ENCODE results near the gene KDM5B. TPM values are rescaled to one million over a fixed set of nuclear protein-coding genes. Genes with fewer than 3 reads are reported as not detected.
"Not testable (repeated sequence)": the region's sequence is repeated elsewhere in the genome, so short reads cannot be mapped to it uniquely, and the experiment has no call there.

Gene KDM5B
- total RNA-seq, 6 experiments from 2014 or later = 12.0 to 22.6 (median 16.1) TPM

DNA sequence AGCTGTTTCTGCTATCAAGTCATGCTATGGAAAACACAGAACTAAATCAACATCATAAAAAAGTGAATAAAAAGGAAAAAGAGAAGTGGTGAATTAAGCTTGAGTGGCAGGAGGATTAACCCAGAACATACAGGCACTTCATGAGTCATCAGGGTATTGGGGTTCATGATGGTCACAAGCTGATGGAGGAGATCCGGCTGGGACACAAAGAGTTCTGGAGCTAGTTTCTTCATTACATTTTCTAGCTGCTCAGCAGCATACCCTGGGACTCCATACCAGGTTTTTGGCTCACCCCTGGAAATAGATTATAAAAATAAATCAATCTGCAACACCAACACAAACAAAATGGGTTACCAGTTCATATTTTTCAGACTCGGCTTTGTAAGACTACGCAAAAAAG lies 55.4 kb downstream of the KDM5B start:
- ATAC-seq (peak; percentile 16 to 62 (median 39)), DNase-seq (no peak)
- Histone ChIP-seq H3K27ac (no peak overlapping the region), H3K9me3 (no peaks in the 10 kb centered on the region), H3K36me3 (peaks cover 0 to 41% (median 13%) of the 10 kb centered on the region in 4 donors), H3K27me3 (no peaks in the 10 kb centered on the region), H3K4me3 (no peak overlapping the region), H3K4me1 (peaks cover 0 to 6% (median 0%) of the 10 kb centered on the region in 4 donors)
- 48% methylated on average over 3 of the region's 3 CpGs for WGBS (ENCODE audit: insufficient coverage, low coverage, low lambda C conversion rate, missing lambda C conversion rate)
- TF ChIP-seq CTCF (IDR thresholded peaks at IDR 0.05) = no peak
- TF ChIP-seq POLR2A (IDR thresholded peaks at IDR 0.05) = no peak
- intact Hi-C loops (cut with DNase I) = no loop called here

GRCh38 chr1:202750761-202751160 lies 57.5 kb downstream of the KDM5B start:
- H3K36me3 ChIP-seq = peaks cover 0 to 36% (median 8%) of the 10 kb centered on the region in 4 donors
- DNase-seq (no peak), ATAC-seq (peak in 2 of 4 donors; percentile 17 to 39)
- peak in 3 of 4 donors; percentile 5 to 23 (median 20) for TF ChIP-seq CTCF (IDR thresholded peaks at IDR 0.05)
- TF ChIP-seq POLR2A (IDR thresholded peaks at IDR 0.05) = no peak
- no peak overlapping the region for H3K4me3 ChIP-seq
- peak overlapping the region in 1 of 3 donors; percentile 35 for H3K27ac ChIP-seq
- intact Hi-C loops (cut with DNase I) = no loop called here
- WGBS (ENCODE audit: insufficient coverage, low coverage, low lambda C conversion rate, missing lambda C conversion rate) = 78% methylated on average over 1 of the region's 1 CpG
- H3K9me3 ChIP-seq = no peaks in the 10 kb centered on the region
- peaks cover 0 to 6% (median 0%) of the 10 kb centered on the region in 4 donors for H3K4me1 ChIP-seq
- H3K27me3 ChIP-seq = no peaks in the 10 kb centered on the region

DNA sequence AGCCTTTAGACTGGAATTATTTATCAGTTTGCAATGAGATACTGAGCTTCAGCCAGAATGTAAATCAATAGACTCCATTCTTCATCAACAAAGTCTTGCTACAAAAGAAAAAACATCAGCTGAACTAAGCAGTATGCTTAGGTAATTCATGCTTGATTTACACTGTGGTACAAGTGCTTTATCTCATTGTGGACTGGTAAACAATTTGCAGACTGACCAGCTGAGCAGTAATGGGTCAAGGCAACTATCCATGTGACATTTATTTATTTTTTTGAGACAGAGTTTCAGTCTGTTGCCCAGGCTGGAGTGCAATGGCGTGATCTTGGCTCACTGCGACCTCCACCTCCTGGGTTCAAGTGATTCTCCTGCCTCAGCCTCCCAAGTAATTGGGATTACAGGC lies 58.2 kb downstream of the KDM5B start:
- Histone ChIP-seq H3K4me3 (no peak overlapping the region), H3K9me3 (no peaks in the 10 kb centered on the region), H3K36me3 (peaks cover 0 to 36% (median 10%) of the 10 kb centered on the region in 4 donors), H3K27me3 (no peaks in the 10 kb centered on the region), H3K27ac (peak overlapping the region in 2 of 3 donors; percentile 16 to 35), H3K4me1 (peaks cover 0 to 6% (median 0%) of the 10 kb centered on the region in 4 donors)
- peak; percentile 74 to 91 (median 88) for ATAC-seq
- TF ChIP-seq CTCF (IDR thresholded peaks at IDR 0.05) (no peak), POLR2A (IDR thresholded peaks at IDR 0.05) (no peak)
- 80% methylated on average over 2 of the region's 2 CpGs for WGBS (ENCODE audit: insufficient coverage, low coverage, low lambda C conversion rate, missing lambda C conversion rate)
- DNase-seq = no peak
- intact Hi-C loops (cut with DNase I) = no loop called here

GRCh38 chr1:202745323-202745888 lies 62.8 kb downstream of the KDM5B start:
- ATAC-seq = no peak
- intact Hi-C loops (cut with DNase I) = no loop called here
- no peak for DNase-seq
- no peak overlapping the region for H3K4me3 ChIP-seq
- H3K27me3 ChIP-seq = no peaks in the 10 kb centered on the region
- no peak overlapping the region for H3K27ac ChIP-seq
- H3K36me3 ChIP-seq = peaks cover 0 to 59% (median 26%) of the 10 kb centered on the region in 4 donors
- no peaks in the 10 kb centered on the region for H3K9me3 ChIP-seq
- TF ChIP-seq CTCF (IDR thresholded peaks at IDR 0.05) = no peak
- TF ChIP-seq POLR2A (IDR thresholded peaks at IDR 0.05) = no peak
- WGBS (ENCODE audit: insufficient coverage, low coverage, low lambda C conversion rate, missing lambda C conversion rate) = 52% methylated on average over 3 of the region's 3 CpGs
- peaks cover 0 to 6% (median 0%) of the 10 kb centered on the region in 4 donors for H3K4me1 ChIP-seq

- H3K4me1 ChIP-seq; intact Hi-C loops (cut with DNase I): not testable (repeated sequence)
These were observed 63.5 kb downstream of the KDM5B start for GRCh38 chr1:202744770-202745169.

More at GRCh38 chr1:202744770-202745169, 63.5 kb downstream of the KDM5B start:
- H3K4me3 ChIP-seq, H3K27ac ChIP-seq, DNase-seq, H3K9me3 ChIP-seq, H3K27me3 ChIP-seq, ATAC-seq: not testable (repeated sequence)
- peaks cover 0 to 60% (median 26%) of the 10 kb centered on the region in 4 donors for H3K36me3 ChIP-seq
- WGBS (ENCODE audit: insufficient coverage, low coverage, low lambda C conversion rate, missing lambda C conversion rate) = 100% methylated on average over 3 of the region's 3 CpGs
